Measurements from ENCODE around the gene CSNK1G2.

Gene CSNK1G2

GRCh38 chr19:1921326-1921725, 19.6 kb upstream of the CSNK1G2 start:
- H3K4me3 Mint-ChIP-seq: no peak overlapping the region
- H3K27me3 Mint-ChIP-seq (ENCODE audit: low read depth): no peaks in the 10 kb centered on the region
- H3K4me1 Mint-ChIP-seq: no peaks in the 10 kb centered on the region
- H3K36me3 Mint-ChIP-seq (ENCODE audit: low read depth): peaks cover 28% of the 10 kb centered on the region
- H3K27ac Mint-ChIP-seq: no peak overlapping the region
- no peak for TF ChIP-seq CTCF (IDR thresholded peaks at IDR 0.05; ENCODE audit: unreplicated experiment in 3 of 3)
- no peaks in the 10 kb centered on the region for H3K9me3 Mint-ChIP-seq

- no peaks in the 10 kb centered on the region for H3K27me3 Mint-ChIP-seq (ENCODE audit: low read depth)
- H3K4me3 Mint-ChIP-seq: no peak overlapping the region
- H3K27ac Mint-ChIP-seq: no peak overlapping the region
- H3K4me1 Mint-ChIP-seq: no peaks in the 10 kb centered on the region
- peaks cover 28% of the 10 kb centered on the region for H3K36me3 Mint-ChIP-seq (ENCODE audit: low read depth)
- no peak for TF ChIP-seq CTCF (IDR thresholded peaks at IDR 0.05; ENCODE audit: unreplicated experiment in 3 of 3)
- no peaks in the 10 kb centered on the region for H3K9me3 Mint-ChIP-seq
Observed at GRCh38 chr19:1921825-1922224, 19.1 kb upstream of the CSNK1G2 start.

- H3K27ac Mint-ChIP-seq: no peak overlapping the region
- H3K27me3 Mint-ChIP-seq (ENCODE audit: low read depth): peaks cover 2% of the 10 kb centered on the region
- no peak overlapping the region for H3K4me3 Mint-ChIP-seq
- peaks cover 3% of the 10 kb centered on the region for H3K4me1 Mint-ChIP-seq
- no peaks in the 10 kb centered on the region for H3K9me3 Mint-ChIP-seq
- TF ChIP-seq CTCF (IDR thresholded peaks at IDR 0.05; ENCODE audit: unreplicated experiment in 3 of 3): no peak
- H3K36me3 Mint-ChIP-seq (ENCODE audit: low read depth): peaks cover 27% of the 10 kb centered on the region
Observed at GRCh38 chr19:1922803-1923202, 18.2 kb upstream of the CSNK1G2 start.

- Mint-ChIP-seq H3K27me3 (ENCODE audit: low read depth) (peaks cover 7% of the 10 kb centered on the region), H3K4me1 (peaks cover 5% of the 10 kb centered on the region), H3K4me3 (no peak overlapping the region), H3K9me3 (no peaks in the 10 kb centered on the region), H3K27ac (no peak overlapping the region), H3K36me3 (ENCODE audit: low read depth) (peaks cover 25% of the 10 kb centered on the region)
- no peak for TF ChIP-seq CTCF (IDR thresholded peaks at IDR 0.05; ENCODE audit: unreplicated experiment in 3 of 3)
Observed at GRCh38 chr19:1923319-1923718, 17.7 kb upstream of the CSNK1G2 start.

GRCh38 chr19:1924320-1924961, 16.5 kb upstream of the CSNK1G2 start:
- Mint-ChIP-seq H3K27ac (no peak overlapping the region), H3K4me1 (peaks cover 5% of the 10 kb centered on the region), H3K36me3 (ENCODE audit: low read depth) (peaks cover 22% of the 10 kb centered on the region), H3K4me3 (no peak overlapping the region), H3K9me3 (no peaks in the 10 kb centered on the region), H3K27me3 (ENCODE audit: low read depth) (peaks cover 7% of the 10 kb centered on the region)
- TF ChIP-seq CTCF (IDR thresholded peaks at IDR 0.05; ENCODE audit: unreplicated experiment in 3 of 3): no peak

GRCh38 chr19:1925544-1925943, 15.4 kb upstream of the CSNK1G2 start:
- H3K27me3 Mint-ChIP-seq (ENCODE audit: low read depth): peaks cover 11% of the 10 kb centered on the region
- H3K4me3 Mint-ChIP-seq: no peak overlapping the region
- H3K27ac Mint-ChIP-seq: no peak overlapping the region
- no peaks in the 10 kb centered on the region for H3K9me3 Mint-ChIP-seq
- no peak for TF ChIP-seq CTCF (IDR thresholded peaks at IDR 0.05; ENCODE audit: unreplicated experiment in 3 of 3)
- peaks cover 22% of the 10 kb centered on the region for H3K36me3 Mint-ChIP-seq (ENCODE audit: low read depth)
- H3K4me1 Mint-ChIP-seq: peaks cover 10% of the 10 kb centered on the region
